ENCODE data around the gene RBMS3. TPM values are rescaled to one million over a fixed set of nuclear protein-coding genes. Genes with fewer than 3 reads are reported as not detected.

RBMS3 gene
- total and polyA plus RNA-seq, 2 of the 8 experiments (the other 6 are each of a cell fraction or from before 2014, with no cell fraction given) = 3.7 to 6.9 TPM

- no peak for TF ChIP-seq CBX8 (IDR thresholded peaks at IDR 0.05; ENCODE audit: borderline replicate concordance, low read depth, low read length)
- no peak for TF ChIP-seq SP2 (IDR thresholded peaks at IDR 0.05; ENCODE audit: low read length)
These were observed 480.6 kb downstream of the RBMS3 start (continued) for GRCh38 chr3:29761517-29761916.
